ENCODE measurements around the gene HAUS8. TPM values are rescaled to one million over a fixed set of nuclear protein-coding genes. Genes with fewer than 3 reads are reported as not detected.

HAUS8 gene
- total RNA-seq, 1 donor from 2014 or later = 9.1 TPM

DNA sequence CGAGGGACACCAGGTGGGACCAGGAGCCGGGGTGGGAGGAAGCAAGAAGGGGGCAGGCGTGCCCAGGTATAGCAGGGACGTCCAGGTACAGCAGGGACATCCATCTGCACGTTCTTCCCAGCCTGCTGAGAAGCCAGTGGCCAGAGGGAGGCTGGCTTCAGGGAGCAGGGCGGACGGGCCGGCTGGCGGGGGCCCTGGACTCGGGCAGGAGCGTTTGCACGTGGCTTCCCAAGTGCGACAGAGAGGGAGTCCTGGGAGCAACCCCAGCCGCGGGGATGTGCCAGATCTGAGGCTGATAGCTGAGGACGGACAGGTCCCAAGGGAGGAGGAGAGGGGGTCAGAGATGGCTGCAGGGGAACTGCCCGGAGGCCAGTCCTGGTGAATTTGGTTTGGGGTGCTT lies 37.0 kb upstream of the HAUS8 start:
- H3K36me3 Mint-ChIP-seq (ENCODE audit: unreplicated experiment) = peaks cover 14% of the 10 kb centered on the region
- H3K9me3 Mint-ChIP-seq (ENCODE audit: unreplicated experiment) = peaks cover 11% of the 10 kb centered on the region
- no peak overlapping the region for H3K4me3 Mint-ChIP-seq (ENCODE audit: unreplicated experiment)
- H3K4me1 Mint-ChIP-seq (ENCODE audit: low read depth, unreplicated experiment) = peaks cover 23% of the 10 kb centered on the region
- no peak overlapping the region for H3K27ac Mint-ChIP-seq (ENCODE audit: unreplicated experiment)
- DNase-seq = no peak
- TF ChIP-seq, protein P1, sequence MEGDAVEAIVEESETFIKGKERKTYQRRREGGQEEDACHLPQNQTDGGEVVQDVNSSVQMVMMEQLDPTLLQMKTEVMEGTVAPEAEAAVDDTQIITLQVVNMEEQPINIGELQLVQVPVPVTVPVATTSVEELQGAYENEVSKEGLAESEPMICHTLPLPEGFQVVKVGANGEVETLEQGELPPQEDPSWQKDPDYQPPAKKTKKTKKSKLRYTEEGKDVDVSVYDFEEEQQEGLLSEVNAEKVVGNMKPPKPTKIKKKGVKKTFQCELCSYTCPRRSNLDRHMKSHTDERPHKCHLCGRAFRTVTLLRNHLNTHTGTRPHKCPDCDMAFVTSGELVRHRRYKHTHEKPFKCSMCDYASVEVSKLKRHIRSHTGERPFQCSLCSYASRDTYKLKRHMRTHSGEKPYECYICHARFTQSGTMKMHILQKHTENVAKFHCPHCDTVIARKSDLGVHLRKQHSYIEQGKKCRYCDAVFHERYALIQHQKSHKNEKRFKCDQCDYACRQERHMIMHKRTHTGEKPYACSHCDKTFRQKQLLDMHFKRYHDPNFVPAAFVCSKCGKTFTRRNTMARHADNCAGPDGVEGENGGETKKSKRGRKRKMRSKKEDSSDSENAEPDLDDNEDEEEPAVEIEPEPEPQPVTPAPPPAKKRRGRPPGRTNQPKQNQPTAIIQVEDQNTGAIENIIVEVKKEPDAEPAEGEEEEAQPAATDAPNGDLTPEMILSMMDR (IDR thresholded peaks at IDR 0.05; ENCODE audit: partially characterized antibody, unreplicated experiment) = no peak
- H3K27me3 Mint-ChIP-seq (ENCODE audit: unreplicated experiment) = peaks cover 15% of the 10 kb centered on the region

DNA sequence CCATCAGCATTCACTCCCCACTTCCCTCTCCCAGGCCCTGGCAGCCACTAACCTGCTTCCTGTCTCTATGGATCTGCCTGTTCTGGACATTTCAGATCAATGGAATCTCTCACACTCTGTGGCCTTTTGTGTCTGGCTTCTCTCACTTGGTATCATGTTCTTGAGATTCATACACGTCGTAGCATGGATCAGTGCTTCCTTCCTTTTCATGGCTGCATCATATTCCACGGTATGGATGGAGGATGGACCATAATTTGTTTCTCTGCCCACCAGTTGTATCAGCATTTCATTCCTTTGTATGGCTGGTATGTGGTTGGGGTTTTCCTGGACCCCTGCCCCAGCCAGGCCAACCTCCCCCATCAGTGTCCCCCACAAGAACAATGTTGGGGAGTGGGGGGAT lies 36.5 kb upstream of the HAUS8 start:
- Mint-ChIP-seq H3K27me3 (ENCODE audit: unreplicated experiment) (peaks cover 15% of the 10 kb centered on the region), H3K4me3 (ENCODE audit: unreplicated experiment) (no peak overlapping the region)

DNA sequence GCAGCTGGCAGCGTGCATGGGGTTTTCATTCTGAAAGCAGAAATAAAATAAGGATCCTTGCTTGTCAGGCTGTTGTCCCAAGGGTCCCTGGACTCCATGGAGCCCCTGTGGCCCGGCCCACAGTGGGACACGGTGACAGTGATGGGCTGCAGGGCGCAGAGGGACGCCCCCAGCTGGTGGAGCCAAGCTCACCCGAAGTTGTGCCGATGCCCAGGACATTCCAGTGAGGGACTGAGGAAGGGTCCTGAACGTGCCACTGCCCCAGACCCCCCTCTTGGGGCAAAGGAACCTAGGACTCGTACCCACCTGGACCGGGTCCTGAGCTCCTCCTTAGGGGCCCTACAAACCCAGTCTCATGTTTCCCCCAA lies 35.3 kb upstream of the HAUS8 start:
- peaks cover 16% of the 10 kb centered on the region for H3K4me1 Mint-ChIP-seq (ENCODE audit: low read depth, unreplicated experiment)
- no peak overlapping the region for H3K27ac Mint-ChIP-seq (ENCODE audit: unreplicated experiment)
- H3K9me3 Mint-ChIP-seq (ENCODE audit: unreplicated experiment) = peaks cover 10% of the 10 kb centered on the region
- TF ChIP-seq, protein P1 (IDR thresholded peaks at IDR 0.05; ENCODE audit: partially characterized antibody, unreplicated experiment) = no peak
- H3K27me3 Mint-ChIP-seq (ENCODE audit: unreplicated experiment) = peaks cover 17% of the 10 kb centered on the region
- no peak overlapping the region for H3K4me3 Mint-ChIP-seq (ENCODE audit: unreplicated experiment)
- DNase-seq = no peak
- peaks cover 11% of the 10 kb centered on the region for H3K36me3 Mint-ChIP-seq (ENCODE audit: unreplicated experiment)

More for the DNA sequence above, 36.5 kb upstream of the HAUS8 start:
- no peak for DNase-seq
- H3K4me1 Mint-ChIP-seq (ENCODE audit: low read depth, unreplicated experiment) = peaks cover 18% of the 10 kb centered on the region
- H3K27ac Mint-ChIP-seq (ENCODE audit: unreplicated experiment) = no peak overlapping the region
- H3K9me3 Mint-ChIP-seq (ENCODE audit: unreplicated experiment) = peaks cover 11% of the 10 kb centered on the region
- TF ChIP-seq, protein P1 (IDR thresholded peaks at IDR 0.05; ENCODE audit: partially characterized antibody, unreplicated experiment) = no peak
- H3K36me3 Mint-ChIP-seq (ENCODE audit: unreplicated experiment) = peaks cover 14% of the 10 kb centered on the region

DNA sequence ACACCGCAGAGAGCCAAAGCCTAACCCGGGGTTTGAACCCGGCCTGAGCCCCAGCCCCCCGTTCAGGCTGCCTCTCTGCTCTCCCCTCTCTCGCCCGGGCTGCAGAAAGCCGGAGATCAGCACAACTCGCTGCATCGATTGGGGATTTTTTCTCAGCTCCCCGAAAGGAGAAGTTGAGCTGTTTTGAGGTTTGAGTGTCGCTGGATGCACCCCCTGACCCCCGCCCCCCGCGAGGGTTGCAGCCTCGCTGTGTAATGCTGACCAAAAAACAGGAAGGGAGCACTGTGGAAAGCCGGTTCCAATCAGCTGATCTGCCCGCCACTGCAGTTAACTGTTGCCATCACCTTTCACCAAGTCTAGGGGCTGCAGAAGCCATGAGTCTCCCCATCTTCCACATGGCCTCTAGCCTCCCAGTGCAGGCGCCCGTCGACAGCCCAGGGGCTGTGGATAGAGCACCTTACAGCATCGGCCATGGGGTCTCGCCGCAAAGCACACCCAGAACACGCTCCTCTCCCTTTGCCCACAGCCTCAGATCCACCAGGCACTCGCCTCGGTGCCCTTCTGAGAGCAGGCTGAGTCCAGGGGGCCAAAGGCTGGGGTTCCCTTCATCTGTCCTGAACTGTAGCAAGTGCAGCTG lies 34.8 kb upstream of the HAUS8 start:
- H3K27ac Mint-ChIP-seq (ENCODE audit: unreplicated experiment) = no peak overlapping the region
- H3K4me3 Mint-ChIP-seq (ENCODE audit: unreplicated experiment) = no peak overlapping the region
- DNase-seq = no peak
- peaks cover 10% of the 10 kb centered on the region for H3K9me3 Mint-ChIP-seq (ENCODE audit: unreplicated experiment)
- peaks cover 9% of the 10 kb centered on the region for H3K36me3 Mint-ChIP-seq (ENCODE audit: unreplicated experiment)
- peaks cover 16% of the 10 kb centered on the region for H3K4me1 Mint-ChIP-seq (ENCODE audit: low read depth, unreplicated experiment)
- TF ChIP-seq, protein P1 (IDR thresholded peaks at IDR 0.05; ENCODE audit: partially characterized antibody, unreplicated experiment) = no peak
- H3K27me3 Mint-ChIP-seq (ENCODE audit: unreplicated experiment) = peaks cover 17% of the 10 kb centered on the region

- Mint-ChIP-seq H3K27me3 (ENCODE audit: unreplicated experiment) (peaks cover 19% of the 10 kb centered on the region), H3K9me3 (ENCODE audit: unreplicated experiment) (peaks cover 10% of the 10 kb centered on the region), H3K36me3 (ENCODE audit: unreplicated experiment) (peaks cover 9% of the 10 kb centered on the region), H3K27ac (ENCODE audit: unreplicated experiment) (peak overlapping the region; percentile 68), H3K4me3 (ENCODE audit: unreplicated experiment) (no peak overlapping the region), H3K4me1 (ENCODE audit: low read depth, unreplicated experiment) (peaks cover 16% of the 10 kb centered on the region)
- no peak for DNase-seq
- TF ChIP-seq, protein P1 (IDR thresholded peaks at IDR 0.05; ENCODE audit: partially characterized antibody, unreplicated experiment) = no peak
Measured at GRCh38 chr19:17109300-17109699, 34.0 kb upstream of the HAUS8 start.

Data from glutamatergic neuron (in vitro differentiated cells).